SKM-1 treated with dmso at 0.1 percent for 144 hours (cell line): ENCODE measurements around the gene TOP2A.

Source experiments
- DNase-seq: peaks from one replicate; lab custom pipeline; 2025; ENCODE audit not compliant: unreplicated experiment; lab: John Stamatoyannopoulos, UW

TOP2A gene

DNA sequence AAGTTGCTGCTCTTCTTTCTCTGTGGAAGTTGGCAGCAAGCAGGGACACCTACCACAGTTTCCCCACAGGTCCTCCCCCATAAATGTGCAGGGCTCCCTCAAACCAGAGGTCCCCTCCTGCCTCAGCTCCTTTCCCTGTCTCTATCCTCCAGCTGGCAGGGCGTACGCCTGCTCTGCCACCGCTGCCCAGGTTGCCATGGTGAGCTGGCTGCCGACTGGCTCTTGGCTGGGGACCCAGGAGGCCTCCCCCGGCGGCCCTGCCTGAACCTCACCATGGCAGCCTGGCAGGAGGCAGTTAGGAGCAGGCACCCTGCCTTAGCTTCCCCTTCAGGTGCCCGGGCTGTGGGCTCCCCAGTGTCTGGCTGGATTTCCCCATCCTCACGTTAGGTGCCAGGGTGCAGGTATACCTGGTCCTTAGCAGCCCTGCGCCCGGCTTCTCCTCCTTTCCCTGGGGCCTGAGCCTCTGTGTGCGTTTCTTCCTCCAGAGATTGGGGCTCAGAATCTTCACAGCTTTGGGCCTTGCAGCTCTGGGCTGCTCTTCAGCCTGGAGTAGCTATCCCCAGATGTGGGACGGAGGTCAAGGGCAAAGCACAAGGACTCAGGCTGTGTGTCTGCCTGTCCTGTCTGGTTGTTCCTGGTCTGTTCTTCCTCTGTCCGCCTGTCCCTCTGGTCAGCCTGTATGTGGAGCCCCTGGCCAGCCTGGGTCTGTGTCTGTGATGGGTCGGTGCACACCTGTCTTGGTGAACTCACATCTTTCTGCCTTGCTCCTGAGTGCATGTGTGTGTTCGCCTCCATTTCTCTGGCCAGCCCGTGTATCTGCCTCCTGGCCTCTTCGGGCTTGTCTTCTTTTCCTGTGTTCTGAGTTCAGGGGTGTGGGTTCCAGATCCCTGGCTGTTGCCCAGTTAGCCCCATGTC is 68.9 kb downstream of the TOP2A start:
- no peak for DNase-seq

DNA sequence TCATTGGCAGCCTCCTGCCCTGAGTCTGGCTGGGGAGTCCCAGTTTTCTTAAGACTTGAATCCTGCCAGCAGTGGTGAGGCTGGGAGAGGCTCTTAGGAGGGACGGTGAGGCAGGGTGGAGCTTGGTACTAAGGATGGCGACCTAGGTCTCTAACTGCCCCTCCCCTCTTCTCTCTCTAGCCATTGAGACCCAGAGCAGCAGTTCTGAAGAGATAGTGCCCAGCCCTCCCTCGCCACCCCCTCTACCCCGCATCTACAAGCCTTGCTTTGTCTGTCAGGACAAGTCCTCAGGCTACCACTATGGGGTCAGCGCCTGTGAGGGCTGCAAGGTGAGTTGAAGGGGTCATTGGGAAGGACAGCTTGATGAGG is 69.6 kb downstream of the TOP2A start:
- DNase-seq, result no peak

DNA sequence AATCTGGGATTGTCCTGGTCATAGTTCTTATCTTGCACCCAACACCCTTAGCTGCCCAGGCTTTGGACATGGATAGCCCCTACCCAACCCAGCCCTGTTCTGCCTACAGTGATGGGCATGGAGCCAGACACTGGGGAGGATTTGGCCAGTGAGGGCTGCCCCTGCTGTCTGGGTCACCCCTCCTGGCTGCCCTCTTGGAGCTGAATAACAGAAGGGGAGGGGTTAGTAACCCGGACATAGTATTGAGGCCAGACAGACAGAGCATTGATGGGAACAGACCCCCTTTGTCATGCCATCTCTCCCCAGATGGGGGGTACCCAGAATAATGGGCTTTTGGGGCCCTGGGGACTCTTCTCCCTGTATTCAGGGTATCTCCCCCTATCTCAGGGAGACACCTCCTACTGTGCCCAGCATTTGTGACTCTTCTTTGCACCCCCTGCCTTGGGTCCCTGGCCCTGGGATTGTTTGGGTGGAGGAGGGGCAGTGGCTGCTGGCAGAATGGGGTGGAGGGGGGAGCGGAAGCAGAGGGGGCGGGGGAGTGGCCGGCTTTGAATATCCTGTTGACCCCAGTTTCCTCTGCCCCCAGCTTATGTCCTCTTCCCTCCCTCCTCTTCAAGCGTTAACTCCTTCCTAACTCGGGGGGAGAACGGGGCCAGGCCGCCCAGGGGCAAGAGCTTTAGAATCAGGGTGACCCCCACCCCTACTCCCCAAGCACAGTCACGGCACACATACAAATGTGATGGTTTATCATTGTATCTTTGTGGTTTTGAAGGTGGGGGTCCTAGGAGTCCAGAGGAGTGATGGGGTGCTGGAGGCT is 70.2 kb downstream of the TOP2A start:
- no peak for DNase-seq

DNA sequence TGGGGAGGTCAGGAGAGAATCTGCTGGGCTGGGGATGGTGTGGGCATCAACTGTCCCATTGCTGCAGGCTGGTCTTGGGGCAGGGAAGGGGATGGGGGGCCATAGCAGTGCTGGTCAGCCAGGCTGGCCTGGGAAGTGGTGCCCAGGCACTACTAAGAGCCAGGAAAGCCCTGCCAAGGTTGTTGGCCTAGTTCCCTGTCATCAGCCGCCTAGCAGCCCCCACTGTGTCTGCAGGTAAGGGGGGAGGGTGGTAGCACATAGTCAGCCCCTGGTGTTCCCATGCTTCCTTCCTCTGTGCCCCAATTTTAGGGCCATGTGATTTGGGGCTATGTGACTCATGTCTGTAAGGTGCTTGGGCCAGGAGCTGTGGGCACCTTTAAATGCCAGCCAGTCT is 70.9 kb downstream of the TOP2A start:
- DNase-seq, result no peak

DNA sequence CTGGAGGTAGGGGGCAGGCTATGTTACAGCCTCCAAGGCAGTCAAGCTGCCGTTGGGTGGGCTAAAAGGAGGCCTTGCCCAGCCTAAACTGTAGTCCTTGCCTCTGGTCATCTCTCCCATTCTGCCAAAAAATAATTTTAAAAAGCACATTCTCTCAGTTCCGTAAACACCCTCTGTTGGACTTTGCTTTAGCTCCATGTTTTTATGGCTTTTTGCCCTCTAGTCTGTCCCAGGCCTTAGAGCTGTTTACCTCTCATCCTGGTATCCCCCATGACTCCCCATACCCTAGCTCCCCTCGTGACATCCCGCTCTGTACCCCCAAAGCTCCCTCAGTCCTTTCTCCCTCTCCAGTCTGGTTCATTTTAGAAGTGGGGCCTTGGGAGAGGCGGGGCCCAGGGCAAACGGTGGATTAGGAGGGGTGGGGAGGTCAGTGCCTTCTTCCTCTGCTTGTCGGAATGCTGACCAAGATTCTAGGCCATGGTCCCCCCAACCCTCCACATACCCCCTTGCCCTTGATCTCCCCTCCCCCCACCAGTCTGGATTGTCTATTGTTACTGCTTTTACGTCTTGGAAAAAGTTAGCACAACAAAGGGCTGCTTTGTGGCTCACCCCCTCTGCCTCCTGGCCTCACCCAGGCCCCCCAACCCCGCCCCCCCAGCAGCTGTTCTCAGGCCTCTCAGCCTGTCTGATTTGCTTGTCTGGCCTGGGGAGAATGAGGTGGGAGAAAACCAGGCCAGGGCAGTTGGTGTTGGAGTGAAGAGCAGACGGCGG is 71.5 kb downstream of the TOP2A start:
- DNase-seq, result no peak

DNA sequence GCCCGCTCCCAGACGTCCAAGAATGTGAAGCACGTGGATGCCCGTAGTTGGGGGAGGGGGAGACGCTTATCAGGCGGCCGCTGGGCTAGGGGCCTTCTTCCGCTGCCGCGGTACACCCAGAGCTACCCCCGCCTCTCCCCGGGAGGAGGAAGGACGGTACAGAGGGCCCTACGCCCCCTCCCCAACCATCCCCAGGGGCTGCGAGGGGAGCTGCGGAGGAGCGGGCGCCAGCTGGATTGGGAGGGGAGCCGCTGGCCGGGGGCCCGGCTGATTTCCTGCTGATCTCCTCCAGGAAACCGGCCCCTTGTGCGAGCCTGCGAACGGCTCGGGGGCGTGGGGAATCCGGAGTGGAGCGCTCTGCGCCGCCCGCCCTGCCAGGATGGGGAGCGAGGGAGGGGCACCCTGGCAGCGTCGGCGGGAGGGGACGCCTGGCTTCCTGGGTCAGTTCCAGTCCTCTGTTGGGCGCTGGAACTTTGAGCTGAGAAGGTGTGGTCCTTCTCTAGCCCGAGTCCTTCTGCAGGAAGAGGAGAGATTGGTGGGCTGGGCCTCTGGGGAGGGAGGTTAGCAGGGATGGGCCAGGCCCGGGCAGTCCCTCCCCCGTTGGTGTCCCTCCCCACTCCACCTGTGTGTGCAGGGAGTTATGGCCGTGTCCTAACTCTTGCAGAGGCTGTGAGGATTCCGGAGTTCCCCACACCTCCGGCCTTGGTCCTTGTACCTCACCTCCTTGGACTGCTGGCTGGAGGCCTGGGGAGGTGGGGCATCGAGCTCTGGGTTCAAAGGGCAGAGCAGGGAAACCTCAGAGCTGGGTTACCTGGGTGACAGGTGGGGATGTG is 72.3 kb downstream of the TOP2A start:
- no peak for DNase-seq

DNA sequence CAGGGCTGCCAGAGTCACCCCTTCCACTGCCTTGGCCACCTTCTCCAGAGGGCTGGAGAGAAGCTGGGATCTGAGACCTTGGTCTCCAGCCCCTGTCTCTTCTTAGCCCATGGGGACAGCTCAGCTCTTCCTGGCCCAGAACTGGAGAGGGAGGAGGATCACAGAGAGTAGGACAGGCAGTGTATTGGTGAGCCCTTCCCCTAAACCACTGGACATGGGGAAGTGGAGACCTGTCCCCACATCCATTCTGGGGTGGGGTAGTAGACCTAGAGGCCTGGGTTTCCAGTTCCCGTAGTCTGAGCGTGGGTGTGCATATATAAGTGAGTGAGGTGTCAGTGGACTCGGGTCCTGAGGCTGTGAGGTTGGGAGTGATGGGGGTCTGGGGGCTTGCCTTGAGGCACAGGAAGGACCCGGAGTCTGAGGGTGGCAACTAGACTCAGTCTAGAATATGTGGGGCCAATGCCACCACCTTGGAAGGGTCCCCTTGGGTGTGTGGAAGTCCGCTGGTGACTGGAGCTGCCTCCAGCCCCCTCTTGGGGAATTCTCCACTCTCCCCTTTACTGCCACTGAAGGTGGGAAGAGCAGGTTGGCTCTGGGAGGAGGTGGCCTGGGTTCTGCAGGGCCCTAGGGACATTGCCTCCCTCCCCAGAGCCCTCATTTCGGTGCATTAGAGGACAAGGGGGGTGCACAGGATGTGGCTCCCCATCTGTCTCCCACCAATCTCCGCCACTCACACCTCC is 73.1 kb downstream of the TOP2A start:
- DNase-seq, result no peak

DNA sequence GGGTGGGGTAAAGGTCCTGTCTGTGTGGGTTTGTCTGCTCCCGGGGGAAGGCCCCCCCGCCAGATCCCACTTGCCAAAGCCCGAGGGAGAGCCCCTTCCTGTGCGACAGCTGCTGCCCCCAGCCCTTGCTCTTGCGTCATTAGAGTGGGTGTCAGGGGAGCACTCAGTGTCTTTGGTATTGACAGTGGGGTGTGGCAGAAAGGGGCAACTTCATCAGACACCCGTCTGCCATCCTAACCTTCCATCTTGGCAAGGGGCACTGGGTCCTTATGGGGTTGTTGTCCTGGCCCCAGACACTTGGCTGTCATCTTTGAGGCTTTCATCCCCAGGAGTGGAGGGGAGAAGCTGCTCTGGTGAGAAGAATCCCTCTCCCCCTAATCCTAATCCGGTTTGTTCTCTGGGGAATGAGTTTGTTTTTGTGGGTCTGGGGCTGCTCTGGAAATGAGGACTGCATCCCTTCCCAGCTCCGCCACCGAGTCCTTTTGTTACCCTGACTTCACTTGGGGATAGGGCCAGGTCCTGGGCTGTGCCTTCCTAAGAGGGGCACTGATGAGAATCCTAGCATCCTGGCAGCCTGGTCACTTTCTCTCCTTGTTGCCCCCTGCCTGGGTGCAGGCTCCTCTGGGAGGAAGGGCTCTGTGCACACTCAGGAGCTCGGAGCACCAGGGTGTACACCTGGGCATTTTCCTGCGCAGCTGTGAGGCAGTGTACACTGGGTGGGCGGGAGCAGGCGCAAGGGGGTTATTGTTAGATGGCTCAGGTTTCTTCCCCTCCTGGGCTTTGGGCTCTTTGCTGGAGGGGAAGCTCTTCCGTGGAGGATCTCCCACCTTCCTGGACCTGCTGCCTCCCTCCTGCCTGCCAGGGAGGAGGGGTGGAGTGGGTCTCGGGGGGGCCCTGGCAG is 74.2 kb downstream of the TOP2A start:
- DNase-seq, result no peak

DNA sequence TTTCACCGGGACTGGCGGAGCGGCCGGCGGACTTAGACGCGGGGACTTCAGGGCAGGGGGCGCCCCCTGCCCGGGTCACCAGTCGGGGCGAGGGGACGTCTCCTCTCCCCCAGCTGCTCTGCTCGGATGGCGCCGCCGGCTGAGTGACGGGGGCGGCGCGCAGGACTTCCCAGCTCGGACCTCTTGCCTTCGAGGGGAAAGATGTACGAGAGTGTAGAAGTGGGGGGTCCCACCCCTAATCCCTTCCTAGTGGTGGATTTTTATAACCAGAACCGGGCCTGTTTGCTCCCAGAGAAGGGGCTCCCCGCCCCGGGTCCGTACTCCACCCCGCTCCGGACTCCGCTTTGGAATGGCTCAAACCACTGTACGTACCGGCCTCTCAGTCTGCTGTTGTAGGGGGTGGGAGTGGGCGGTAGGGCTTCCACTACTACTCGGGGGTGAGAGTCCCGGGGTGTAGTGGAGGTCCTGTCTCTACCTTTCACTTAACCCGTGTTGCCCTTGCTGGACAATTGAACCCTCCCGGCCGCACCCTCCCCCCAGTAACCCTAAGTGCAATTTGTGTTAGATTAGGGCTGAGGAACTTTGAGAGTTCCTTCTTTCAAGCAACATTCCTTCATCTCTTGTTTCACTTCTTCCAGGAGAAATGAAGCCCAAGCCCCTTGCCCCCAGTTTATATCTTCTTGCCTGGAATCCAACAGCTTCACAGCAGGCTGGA is 75.0 kb downstream of the TOP2A start:
- DNase-seq, result no peak

DNA sequence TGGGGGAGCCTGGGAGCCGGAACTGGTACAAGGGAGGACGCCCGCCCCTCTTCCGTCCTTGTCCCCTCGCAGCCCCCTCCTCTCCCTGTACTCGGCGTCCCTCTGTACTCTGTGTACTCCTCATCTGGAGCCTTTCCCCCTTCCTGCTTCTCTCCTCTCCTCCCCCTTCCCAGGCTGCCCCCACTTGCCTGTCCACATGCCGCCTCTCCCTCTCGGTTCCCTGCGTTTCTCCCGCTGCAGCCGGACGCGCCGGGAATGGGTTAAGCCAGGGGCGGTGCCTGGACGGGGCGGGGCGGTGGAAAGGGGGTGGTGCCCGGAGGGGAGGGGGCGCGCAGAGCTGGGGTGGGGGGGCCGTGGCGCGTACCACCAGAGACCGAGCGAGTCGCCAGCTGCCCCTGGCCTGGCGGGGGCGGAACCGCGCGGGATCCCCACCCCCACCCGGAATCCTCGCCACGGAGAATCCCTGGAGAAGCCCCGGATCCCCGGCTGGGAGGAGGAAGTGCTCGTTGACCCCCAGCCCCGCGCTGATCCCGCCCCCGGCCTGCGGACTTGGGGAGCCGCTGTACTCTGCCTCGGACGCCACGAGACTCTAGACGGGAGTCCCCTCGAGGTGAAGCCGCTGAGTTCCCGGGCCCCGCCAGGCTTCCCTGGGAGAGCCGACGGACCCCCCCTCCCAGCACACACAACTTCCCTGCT is 75.7 kb downstream of the TOP2A start:
- DNase-seq, result no peak

DNA sequence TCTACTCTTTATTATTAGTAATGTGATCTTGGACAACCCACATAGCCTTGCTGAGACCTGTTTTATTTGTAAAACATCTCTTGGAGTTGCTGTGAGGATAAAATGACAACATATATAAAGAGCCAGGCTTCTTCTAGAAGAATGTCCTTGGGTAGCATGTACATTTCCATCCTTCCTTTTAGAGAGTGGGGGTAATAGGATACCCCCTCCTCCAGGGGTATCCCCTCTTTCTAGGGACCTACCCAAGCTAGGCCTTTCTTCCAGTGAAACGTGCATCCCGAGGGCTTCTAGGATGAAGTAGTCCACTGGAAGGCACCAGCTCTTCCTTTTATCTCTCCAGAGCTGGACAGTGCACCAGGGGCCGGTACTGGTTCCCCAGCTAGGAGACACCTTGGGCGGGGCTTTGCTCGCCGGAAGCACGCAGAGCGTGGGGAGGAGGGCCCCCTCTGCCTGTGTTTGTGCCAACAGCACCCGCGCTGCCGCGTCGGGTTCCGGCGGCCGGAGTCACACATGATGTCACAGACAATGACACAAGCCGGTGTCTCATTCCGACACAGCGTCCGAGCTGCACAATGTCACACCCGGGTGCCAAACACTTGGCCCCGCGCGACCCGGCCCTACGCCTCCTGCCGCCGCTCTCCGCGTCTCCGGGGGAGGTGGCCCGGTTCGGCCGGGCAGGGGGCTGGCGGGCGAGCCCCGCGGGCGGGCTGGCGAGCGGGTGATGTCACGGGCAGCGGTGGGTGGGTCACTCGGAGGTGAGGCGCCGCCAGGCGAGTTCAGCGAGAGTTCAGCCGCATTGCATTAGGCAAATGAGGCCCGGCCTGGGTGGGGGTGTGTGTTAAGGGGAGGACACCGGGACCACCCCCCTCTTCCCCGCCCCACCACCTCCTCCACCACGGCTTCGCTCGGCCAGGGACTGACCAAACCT is 76.6 kb downstream of the TOP2A start:
- no peak for DNase-seq

DNA sequence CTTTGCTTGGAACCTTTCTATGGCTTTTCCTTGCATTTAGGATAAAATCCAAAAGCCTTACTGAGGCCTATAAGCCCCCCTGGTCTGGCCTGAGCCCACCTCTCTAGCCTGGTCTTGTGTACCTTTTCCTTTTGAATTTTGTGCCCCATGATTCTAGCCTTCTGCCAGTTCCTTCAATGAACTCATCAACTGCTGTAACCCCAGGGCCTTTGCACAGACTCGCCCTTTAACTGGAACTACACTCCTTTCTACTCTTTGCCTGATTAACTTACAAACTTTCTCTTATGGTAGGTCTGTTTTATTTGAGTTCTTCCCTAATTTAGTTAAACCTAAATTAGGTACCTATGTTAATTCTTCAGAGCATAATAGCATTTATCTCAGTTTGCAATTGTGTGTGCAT is 77.4 kb downstream of the TOP2A start:
- no peak for DNase-seq

DNA sequence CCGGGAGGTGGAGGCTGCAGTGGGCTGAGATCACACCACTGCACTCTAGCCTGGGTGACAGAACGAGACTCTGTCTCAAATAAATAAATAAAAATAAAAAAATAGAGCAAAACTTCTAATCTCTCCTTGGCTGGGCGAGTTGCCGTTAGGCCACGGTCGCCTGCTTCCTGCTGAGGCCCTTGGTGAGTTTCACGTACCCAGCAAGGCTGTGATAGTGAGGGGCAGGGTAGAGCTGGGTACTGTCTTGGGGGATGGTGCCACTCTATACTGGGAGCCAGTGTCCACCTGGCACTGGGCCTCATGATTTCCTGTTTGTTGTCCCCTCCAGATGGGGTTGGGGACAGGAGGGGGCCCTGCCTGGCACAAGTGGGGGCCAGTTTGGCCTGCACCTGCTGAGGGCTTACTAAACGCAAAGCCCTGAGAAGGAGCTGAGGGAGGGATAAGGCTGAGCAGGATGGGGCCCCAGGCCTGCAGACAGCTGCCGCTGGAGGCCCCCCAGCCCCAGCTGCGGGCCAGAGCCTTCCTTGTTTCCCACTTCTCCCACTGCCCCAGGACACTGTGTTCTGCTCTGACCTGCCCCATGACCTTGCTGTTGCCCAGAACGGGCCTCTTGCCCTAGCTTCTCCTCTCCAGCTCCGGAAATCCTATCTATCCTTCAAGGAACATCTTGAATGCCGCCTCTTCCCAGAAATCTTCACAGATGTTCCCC is 78.6 kb downstream of the TOP2A start:
- DNase-seq, result no peak
